IPS-15b (cell line): ENCODE measurements around the gene MPZL2.

Source experiments
- H3K27me3 ChIP-seq: one replicate; pipeline ENCODE4 v1.6.1; 2013; ENCODE audit warnings: low read length; ENCODE audit not compliant: control insufficient read depth, insufficient read depth
- H3K36me3 ChIP-seq: one replicate; pipeline ENCODE4 v1.6.1; 2013; ENCODE audit warnings: low read length; ENCODE audit not compliant: control insufficient read depth, insufficient read depth
- H3K4me1 ChIP-seq: one replicate; pipeline ENCODE4 v1.6.1; 2013; ENCODE audit warnings: mild to moderate bottlenecking, low read length; ENCODE audit not compliant: control insufficient read depth, insufficient read depth
- H3K4me3 ChIP-seq: one replicate; pipeline ENCODE4 v1.5.1; 2013; ENCODE audit warnings: low read depth, low read length
- H3K9ac ChIP-seq: one replicate; pipeline ENCODE4 v1.6.1; 2013; ENCODE audit warnings: low read depth, mild to moderate bottlenecking, low read length
- H3K9me3 ChIP-seq: one replicate; pipeline ENCODE4 v1.6.1; 2013; ENCODE audit warnings: mild to moderate bottlenecking, low read length; ENCODE audit not compliant: control insufficient read depth, insufficient read depth

MPZL2 gene

GRCh38 chr11:118238929-118239328 is 25.2 kb downstream of the MPZL2 start:
- H3K9ac ChIP-seq = no peak overlapping the region
- H3K36me3 ChIP-seq = no peaks in the 10 kb centered on the region
- H3K4me1 ChIP-seq = no peaks in the 10 kb centered on the region
- no peaks in the 10 kb centered on the region for H3K9me3 ChIP-seq
- no peak overlapping the region for H3K4me3 ChIP-seq
- no peaks in the 10 kb centered on the region for H3K27me3 ChIP-seq

GRCh38 chr11:118238421-118238820 is 25.7 kb downstream of the MPZL2 start:
- Histone ChIP-seq H3K4me3 (no peak overlapping the region), H3K9me3 (no peaks in the 10 kb centered on the region), H3K27me3 (no peaks in the 10 kb centered on the region), H3K4me1 (no peaks in the 10 kb centered on the region), H3K36me3 (no peaks in the 10 kb centered on the region), H3K9ac (no peak overlapping the region)

GRCh38 chr11:118236170-118236569 is 27.9 kb downstream of the MPZL2 start:
- H3K9ac ChIP-seq = no peak overlapping the region
- no peaks in the 10 kb centered on the region for H3K27me3 ChIP-seq
- peaks cover 3% of the 10 kb centered on the region for H3K4me1 ChIP-seq
- no peaks in the 10 kb centered on the region for H3K9me3 ChIP-seq
- no peak overlapping the region for H3K4me3 ChIP-seq
- H3K36me3 ChIP-seq = no peaks in the 10 kb centered on the region

GRCh38 chr11:118234833-118235232 is 29.3 kb downstream of the MPZL2 start:
- no peaks in the 10 kb centered on the region for H3K36me3 ChIP-seq
- H3K4me3 ChIP-seq = no peak overlapping the region
- H3K9me3 ChIP-seq = no peaks in the 10 kb centered on the region
- no peak overlapping the region for H3K9ac ChIP-seq
- H3K27me3 ChIP-seq = no peaks in the 10 kb centered on the region
- peaks cover 3% of the 10 kb centered on the region for H3K4me1 ChIP-seq

- H3K4me3 ChIP-seq = no peak overlapping the region
- no peaks in the 10 kb centered on the region for H3K27me3 ChIP-seq
- H3K36me3 ChIP-seq = no peaks in the 10 kb centered on the region
- peaks cover 3% of the 10 kb centered on the region for H3K4me1 ChIP-seq
- H3K9ac ChIP-seq = no peak overlapping the region
- no peaks in the 10 kb centered on the region for H3K9me3 ChIP-seq
These were observed 30.2 kb downstream of the MPZL2 start for GRCh38 chr11:118233850-118234249.

GRCh38 chr11:118233377-118233776 is 30.7 kb downstream of the MPZL2 start:
- H3K9me3 ChIP-seq = no peaks in the 10 kb centered on the region
- no peaks in the 10 kb centered on the region for H3K27me3 ChIP-seq
- no peaks in the 10 kb centered on the region for H3K36me3 ChIP-seq
- no peak overlapping the region for H3K9ac ChIP-seq
- H3K4me1 ChIP-seq = peaks cover 3% of the 10 kb centered on the region
- no peak overlapping the region for H3K4me3 ChIP-seq

- Histone ChIP-seq H3K27me3 (no peaks in the 10 kb centered on the region), H3K9me3 (no peaks in the 10 kb centered on the region), H3K4me3 (no peak overlapping the region), H3K9ac (no peak overlapping the region), H3K36me3 (no peaks in the 10 kb centered on the region), H3K4me1 (peaks cover 3% of the 10 kb centered on the region)
These were observed 31.4 kb downstream of the MPZL2 start for GRCh38 chr11:118232659-118233058.

- no peak overlapping the region for H3K4me3 ChIP-seq
- no peaks in the 10 kb centered on the region for H3K9me3 ChIP-seq
- H3K9ac ChIP-seq = no peak overlapping the region
- no peaks in the 10 kb centered on the region for H3K27me3 ChIP-seq
- H3K4me1 ChIP-seq = peaks cover 3% of the 10 kb centered on the region
- no peaks in the 10 kb centered on the region for H3K36me3 ChIP-seq
These were observed 32.6 kb downstream of the MPZL2 start for GRCh38 chr11:118231461-118231860.

GRCh38 chr11:118230088-118230487 is 34.0 kb downstream of the MPZL2 start:
- Histone ChIP-seq H3K4me1 (peaks cover 3% of the 10 kb centered on the region), H3K4me3 (no peak overlapping the region), H3K27me3 (no peaks in the 10 kb centered on the region), H3K36me3 (no peaks in the 10 kb centered on the region), H3K9me3 (no peaks in the 10 kb centered on the region), H3K9ac (no peak overlapping the region)

GRCh38 chr11:118229274-118229847 is 34.7 kb downstream of the MPZL2 start:
- no peaks in the 10 kb centered on the region for H3K36me3 ChIP-seq
- peaks cover 3% of the 10 kb centered on the region for H3K4me1 ChIP-seq
- H3K4me3 ChIP-seq = no peak overlapping the region
- H3K27me3 ChIP-seq = no peaks in the 10 kb centered on the region
- no peak overlapping the region for H3K9ac ChIP-seq
- H3K9me3 ChIP-seq = no peaks in the 10 kb centered on the region

- Histone ChIP-seq H3K27me3 (no peaks in the 10 kb centered on the region), H3K4me3 (no peak overlapping the region), H3K36me3 (no peaks in the 10 kb centered on the region), H3K9me3 (no peaks in the 10 kb centered on the region), H3K9ac (no peak overlapping the region), H3K4me1 (no peaks in the 10 kb centered on the region)
These were observed 36.0 kb downstream of the MPZL2 start for GRCh38 chr11:118227865-118228785.

- Histone ChIP-seq H3K9ac (no peak overlapping the region), H3K4me1 (no peaks in the 10 kb centered on the region), H3K4me3 (no peak overlapping the region), H3K9me3 (no peaks in the 10 kb centered on the region), H3K27me3 (no peaks in the 10 kb centered on the region), H3K36me3 (no peaks in the 10 kb centered on the region)
These were observed 37.3 kb downstream of the MPZL2 start for GRCh38 chr11:118226781-118227180.
